NCI-H82 treated with DMSO at 0.1 percent for 48 hours (cell line): ENCODE measurements around the gene RNU5B-1.

ENCODE experiments used
- DNase-seq: peaks from one replicate; lab custom pipeline; 2025; ENCODE audit not compliant: unreplicated experiment; lab: John Stamatoyannopoulos, UW

Gene RNU5B-1

DNA sequence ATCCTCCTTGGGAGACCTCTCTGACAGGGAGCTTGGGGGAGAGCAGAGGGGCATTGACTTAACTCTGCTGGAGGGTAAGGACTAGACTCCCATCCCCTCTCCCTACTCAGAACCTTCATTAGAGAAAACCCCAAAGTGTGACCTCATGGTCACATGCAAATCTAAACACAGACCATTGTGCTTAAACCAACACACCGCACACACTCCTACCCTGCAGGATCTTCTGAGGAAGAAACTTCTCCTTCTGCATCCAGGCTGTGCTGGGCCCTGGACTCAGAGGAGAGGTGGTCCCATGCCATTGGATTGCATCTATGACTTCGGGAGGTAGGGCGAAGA is 17.0 kb upstream of the RNU5B-1 start:
- DNase-seq = no peak

DNA sequence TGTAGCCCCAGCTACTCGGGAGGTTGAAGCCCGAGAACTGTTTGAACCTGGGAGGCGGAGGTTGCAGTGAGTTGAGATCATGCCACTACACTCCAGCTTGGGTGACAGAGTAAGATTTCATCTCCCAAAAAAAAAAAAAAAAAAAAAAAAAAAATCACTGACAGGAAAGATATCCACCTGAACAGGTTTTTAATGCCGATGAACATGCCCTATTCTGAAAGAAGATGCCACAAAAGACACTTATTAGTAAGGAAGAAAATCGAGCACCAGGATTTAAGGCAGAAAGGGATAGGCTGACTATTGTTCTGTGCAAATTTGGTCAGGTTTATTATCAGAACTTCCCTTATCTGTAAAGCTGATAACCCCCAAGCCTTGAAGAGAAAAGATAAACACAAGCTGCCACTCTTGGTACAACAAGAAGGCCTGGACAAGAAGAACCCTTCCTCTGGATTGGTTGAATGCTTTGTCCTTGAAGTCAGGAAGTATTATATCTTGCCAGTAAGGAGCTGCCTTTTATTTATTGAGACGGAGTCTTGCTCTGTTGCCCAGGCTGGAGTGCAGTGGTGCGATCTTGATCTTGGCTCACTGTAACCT is 15.1 kb upstream of the RNU5B-1 start:
- no peak for DNase-seq

DNA sequence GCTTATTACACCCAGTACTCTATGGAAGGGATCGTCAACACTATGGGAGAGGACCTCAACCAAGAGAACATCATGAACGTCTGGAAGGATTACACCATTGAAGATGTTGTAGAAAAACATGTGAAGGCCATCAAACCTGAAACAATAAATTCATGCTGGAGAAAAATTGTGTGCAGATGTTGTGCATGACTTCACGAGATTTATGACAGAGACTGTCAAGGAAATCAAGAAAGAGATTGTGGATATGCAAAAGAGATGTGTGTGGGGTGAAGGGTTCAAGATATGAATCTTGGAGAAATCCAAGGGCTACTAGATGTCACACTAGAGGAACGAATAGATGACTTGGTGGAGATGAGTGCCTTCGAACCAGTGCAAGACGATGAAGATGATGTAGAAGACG is 14.2 kb upstream of the RNU5B-1 start:
- DNase-seq = no peak

DNA sequence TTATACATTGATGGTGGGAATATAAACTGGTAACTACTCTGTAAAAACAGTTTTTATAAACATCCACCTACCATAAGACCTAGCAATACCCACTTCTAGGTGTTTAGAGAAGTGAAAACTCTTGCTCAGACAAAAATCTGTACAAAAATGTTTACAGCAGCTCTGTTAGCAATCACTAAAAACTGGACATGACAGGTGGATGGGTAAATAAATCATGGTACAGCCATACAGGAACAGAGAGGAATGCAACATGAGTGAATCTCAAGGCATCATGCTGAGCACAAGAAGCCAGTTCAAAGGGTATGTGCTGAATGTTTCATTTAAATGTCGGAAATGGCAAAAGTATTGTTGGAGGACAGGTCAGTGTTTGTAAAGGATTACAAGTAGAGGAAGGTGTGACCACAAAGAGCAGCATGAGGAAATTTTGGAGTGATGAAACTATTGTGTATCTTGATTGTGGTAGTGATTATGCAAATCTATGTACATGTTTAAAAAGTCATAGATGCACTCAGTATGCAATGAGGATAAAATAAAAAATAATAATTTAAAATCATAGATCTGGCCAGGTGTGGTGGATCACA is 11.4 kb upstream of the RNU5B-1 start:
- no peak for DNase-seq

DNA sequence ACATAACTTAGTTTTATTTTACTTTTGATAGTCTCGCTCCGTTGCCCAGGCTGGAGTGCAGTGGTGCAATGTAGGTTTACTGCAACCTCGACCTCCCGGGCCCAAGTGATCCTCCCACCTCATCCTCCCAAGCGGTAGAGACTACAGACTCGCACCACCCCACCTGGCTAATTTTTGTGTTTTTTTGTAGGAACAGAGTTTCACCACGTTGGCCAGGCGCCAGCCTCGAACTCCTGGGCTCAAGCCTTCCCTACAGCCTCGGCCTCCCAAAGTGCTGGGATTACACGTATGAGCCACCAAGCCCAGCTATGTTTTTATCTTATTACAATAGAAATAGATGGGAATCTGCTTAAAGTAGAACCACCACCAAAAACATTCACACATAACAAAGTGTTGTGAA is 5.7 kb upstream of the RNU5B-1 start:
- DNase-seq = no peak

DNA sequence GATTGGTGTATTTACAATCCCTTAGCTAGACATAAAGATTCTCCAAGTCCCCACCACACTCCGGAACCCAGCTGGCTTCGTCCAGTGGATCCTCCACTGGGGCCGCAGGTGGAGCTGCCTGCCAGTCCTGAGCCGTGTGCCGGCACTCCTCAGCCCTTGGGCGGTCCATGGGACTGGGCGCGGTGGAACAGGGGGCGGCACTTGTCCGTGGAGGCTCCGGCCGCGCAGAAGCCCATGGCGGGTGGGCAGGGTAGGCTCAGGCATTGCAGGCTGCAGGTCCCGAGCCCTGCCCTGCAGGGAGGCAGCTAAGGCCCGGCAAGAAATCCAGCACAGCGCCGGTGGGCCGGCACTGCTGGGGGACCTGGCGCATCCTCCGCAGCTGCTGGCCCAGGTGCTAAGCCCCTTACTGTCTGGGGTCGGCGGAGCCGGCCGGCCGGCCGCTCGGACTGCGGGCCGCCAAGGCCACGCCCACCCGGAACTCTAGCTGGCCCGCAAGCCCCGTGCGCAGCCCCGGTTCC is 3.5 kb upstream of the RNU5B-1 start:
- no peak for DNase-seq

DNA sequence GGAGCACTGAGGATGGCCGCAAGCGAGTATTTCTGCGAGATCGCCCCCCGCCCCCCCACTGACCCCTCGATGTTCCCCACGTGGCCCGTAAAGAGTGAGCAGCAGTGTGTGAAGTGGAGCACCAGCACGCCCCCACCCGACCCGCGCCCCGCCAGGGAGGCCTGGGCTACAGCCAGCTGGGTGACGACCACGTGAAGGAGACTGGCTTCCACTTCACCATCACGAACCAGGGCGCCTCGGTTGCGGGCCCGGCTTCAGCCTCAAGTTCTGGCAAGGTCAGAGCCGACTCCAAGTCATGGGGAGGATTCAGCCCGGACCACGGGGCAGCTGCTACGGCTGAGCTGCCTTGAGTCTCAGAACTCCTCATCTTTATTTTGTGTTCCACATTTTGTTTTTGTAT is 2.4 kb upstream of the RNU5B-1 start:
- no peak for DNase-seq

DNA sequence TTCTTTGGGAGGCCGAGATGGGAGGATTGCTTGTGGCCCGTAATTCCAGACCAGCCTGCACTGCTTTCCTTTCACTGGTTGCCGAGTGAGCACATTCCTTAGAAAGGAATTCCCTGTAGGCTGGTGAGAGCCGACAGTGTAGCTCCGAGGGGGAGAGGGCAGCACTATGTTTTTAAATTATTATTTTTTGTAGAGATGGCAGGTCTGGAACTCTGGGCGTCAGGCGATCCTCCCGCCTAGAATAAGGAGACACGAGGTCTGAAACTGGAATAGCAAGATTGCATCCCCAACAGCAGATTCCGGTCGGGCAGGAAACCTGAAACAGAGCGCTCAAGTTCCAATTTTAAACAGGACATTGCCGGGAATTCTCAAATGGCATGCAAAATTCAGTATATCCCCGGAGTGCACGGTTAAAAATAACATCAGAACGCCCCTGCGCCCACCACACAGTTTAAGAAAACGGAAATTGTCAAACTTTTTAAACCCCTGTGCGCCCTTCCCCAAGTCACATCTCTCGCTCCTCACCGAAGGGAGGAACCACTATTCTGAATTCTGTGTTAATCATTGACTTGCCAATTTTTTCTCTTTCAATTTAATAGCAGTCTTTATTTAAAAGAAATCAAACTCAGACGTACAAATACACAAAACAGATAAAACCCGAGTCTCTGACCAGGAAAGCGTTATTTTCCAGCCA is 643 bp upstream of the RNU5B-1 start:
- peak; percentile 21 for DNase-seq

DNA sequence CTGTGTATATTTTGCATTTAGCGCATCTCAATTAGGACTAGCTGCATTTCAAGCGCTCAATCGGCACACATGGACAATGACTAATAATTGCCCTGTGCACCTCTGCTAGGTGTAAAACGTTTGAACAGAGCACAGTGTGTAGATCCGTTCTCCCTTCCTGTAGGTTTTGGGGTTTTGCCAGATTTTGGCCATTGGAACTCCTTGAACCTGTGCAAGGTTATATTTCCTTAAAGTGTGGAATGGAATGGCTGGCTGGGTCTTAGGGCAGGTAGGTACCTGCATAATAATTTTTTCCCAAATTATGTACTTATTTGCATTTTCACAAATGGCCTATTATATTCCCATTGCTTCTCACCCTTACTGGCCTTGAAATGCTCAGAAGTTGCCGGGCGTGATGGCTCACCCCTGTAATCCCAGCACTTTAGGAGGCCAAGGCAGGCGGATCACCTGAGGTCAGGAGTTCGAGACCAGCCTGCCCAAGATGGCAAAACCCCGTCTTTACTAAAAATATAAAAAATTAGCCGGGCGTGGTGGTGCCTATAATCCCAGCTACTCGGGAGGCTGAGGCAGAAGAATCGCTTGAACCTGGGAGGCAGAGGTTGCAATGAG is 777 bp downstream of the RNU5B-1 start:
- no peak for DNase-seq

DNA sequence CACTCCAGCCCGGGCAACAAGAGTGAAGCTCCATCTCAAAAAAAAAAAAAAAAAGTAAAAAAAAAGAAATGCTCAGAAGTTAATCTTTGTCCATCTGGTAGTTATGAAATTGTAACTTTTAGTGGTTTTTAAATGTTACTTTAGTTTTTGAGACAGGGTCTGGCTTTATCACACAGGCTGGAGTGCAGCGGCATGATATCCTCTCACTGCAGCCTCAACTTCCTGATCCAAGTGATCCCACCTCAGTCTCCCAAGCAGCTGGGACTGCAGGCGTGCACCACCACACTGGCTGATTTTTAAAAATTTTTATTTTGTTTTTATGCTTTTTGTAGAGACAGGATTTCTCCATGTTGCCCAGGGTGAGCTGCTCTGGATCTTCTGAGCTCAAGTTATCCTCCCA is 1.3 kb downstream of the RNU5B-1 start:
- DNase-seq = no peak

DNA sequence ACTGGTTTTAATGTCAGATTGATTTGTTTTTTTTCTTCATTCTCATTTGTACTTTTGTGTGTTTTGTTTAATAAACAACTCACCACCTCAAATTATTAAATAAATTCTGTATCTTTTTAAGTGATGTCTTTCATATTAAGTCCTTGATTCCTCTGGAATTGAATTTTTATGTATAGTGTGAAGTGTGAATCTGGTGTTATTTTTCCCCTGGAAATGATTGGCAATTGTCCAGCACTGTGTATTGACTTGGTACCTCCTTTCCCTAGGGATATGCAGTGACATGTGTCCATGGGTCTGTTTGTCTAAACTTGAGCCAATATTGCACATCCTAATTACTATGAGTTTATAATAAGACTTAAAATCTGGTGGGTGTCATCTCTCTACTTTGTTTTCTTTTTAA is 2.1 kb downstream of the RNU5B-1 start:
- peak; percentile 47 for DNase-seq

DNA sequence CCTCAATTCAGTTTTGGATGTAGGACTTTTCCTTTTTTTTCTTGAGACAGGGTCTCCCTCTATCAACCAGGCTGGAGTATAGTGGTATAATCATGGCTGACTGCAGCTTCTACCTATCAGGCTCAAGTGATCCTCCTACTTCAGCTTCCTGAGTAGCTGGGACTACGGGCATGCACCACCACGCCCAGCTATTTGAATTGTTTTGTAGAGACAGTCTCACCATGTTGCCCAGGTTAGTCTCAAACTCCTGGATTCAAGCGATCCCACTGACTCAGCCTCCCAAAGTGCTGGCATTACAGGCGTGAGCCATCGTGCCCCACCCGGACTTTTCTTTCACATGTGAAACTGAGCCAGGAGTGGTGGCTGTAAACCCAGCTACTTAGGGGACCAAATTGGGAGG is 3.5 kb downstream of the RNU5B-1 start:
- no peak for DNase-seq

DNA sequence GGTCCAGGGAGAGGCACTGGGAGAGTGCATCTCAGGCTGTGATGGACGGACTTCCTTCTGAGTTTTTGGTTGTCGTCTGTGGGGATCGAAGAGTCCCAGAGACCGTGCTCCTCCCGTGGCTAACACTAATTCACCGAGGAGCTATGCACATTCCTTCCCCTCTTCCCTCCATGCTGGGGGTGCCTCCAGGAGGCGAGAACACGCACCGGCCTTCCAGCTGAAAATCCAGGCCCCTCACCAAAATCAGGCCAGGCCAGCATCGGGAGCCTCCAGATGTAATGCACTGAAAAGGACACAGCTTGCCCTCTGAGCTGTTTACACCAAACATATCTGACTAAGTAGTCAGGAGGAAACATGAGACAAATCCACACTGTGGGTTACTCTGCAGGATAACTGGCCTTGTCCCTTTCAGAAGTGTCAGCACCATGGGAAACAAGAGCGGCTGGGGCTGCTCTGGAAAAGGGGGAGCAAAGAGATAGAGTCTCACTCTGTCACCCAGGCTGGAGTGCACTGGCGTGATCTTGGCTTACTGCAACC is 5.5 kb downstream of the RNU5B-1 start:
- no peak for DNase-seq

DNA sequence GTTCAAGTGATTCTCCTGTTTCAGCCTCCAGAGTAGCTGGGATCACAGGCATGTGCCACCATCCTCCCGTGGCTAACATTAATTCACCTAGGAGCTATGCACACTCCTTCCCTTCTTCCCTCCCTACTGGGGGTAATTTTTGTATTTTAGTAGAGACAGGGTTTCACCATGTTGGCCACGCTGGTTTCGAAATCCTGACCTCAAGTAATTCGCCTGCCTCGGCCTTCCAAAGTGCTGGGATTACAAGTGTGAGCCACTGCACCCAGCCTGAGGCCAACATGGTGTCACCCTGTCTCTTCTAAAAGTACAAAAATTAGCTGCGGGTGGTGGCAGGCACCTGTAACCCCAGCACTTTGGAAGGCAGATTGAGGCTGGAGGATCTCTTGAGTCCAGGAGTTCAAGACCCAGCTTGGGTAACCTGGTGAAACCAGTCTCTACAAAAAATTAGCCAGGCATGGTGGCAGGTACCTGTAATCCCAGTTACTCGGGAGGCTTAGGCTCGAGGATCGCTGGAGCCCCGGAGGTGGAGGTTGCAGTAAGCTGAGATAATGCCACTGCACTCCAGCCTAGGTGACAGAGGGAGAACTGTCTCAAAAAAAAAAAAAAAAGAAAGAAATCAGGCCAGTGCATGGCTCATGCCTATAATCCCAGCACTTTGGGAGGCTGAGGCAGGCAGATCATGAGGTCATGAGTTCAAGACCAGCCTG is 6.1 kb downstream of the RNU5B-1 start:
- DNase-seq = no peak

DNA sequence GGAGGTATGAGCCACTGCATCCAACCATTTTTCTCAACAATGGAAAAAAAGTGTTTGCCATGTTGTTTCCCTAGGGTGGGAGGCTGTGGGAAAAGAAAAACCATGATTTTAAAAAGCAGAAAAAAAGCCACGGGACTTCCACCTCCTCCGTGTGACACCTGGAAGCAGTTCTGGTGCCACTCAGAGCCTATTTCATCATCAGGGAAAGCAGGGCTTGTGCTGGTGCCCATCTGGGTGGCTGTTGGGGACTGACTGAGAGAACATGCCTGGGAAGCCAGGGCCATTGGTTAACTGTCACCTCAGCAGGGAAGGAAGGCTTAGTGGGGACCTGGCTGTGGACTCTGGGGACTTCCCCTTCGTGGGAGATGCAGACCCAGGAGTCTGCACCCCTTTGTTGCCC is 7.3 kb downstream of the RNU5B-1 start:
- DNase-seq = no peak

DNA sequence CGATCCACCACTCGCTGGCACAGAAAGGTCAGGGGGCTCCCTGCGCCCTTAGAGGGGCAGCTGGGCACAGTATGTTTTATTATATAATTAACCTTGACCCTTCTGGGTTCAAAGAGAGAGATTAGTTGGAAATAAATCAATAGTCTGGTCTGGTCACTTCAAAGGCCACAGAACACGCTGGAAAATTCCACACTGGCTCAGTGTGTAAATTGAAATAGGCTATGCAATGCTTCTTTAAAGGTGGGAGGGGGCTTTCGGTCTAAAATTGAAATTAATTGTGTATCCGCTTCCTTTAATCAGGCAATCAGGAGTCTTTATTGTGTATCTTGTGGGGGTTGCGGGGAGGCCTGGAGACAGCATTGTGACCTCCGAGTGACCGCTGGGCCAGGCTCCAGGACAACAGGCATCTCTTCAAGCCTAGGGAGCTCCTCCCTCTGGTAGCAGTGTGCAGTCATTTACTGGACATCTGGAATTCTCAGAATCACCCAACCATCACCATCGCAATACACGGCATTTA is 8.0 kb downstream of the RNU5B-1 start:
- no peak for DNase-seq

DNA sequence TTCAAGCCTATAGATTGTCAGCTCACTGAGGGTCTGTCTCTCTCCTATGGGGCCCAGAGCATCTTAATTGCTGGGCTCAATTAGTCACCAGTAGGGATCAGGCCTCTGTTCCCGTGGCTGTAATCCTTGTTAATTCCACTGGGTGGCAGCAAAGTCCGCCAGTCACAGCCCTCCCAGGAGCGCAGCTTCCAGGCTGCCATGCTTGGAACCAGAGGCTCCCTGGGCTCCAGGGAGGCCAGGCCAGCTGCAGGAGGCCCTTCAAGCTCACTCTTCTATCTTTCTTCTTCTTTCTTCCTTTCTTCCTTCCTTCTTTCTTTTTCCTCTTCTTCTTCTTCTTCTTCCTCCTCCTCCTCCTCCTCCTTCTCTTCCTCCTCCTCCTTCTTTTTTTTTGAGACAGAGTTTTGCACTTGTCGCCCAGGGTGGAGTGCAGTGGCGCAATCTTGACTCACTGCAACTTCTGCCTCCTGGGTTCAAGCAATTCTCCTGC is 14.4 kb downstream of the RNU5B-1 start:
- DNase-seq = peak; percentile 68

DNA sequence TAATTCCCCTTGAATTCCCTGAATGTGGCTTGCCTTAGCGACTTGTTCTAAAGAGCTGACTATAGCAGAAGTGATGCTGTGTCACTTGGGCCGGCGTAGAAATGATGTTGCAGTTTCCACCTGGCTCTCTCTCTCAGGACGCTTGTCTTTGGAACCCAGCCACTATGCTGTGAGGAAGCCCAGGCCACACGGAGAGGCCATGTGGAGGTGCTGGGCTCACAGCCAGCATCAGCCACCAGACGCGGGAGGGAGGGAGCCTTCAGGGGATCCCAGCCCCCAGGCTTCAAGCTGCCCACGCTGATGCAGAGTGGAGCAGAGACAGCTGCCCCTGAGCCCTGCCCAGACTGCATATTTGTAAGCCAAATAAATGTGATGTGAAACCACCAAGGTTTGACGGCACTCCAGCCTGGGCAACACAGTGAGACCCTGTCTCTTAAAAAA is 18.6 kb downstream of the RNU5B-1 start:
- peak; percentile 23 for DNase-seq

DNA sequence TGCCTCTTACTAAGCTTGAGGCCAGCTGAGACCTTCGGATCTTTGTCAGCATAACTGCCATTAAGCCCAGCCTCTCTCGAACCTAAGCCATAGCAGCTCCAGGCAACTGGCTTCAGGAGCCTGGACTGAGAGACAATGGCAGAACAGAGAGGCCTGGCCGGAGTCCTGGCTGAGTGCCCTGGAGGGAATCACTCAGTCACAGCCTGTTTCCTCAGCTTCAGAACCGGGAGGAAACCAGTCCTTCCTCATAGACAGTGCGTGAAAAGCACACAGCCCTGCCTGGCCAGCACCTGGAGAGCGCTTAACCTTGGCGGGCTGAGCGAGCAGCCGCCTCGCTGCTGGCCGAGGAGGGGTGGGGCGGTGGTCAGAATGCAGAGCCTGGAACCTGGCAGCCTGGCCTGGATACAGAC is 21.6 kb downstream of the RNU5B-1 start:
- DNase-seq = no peak

DNA sequence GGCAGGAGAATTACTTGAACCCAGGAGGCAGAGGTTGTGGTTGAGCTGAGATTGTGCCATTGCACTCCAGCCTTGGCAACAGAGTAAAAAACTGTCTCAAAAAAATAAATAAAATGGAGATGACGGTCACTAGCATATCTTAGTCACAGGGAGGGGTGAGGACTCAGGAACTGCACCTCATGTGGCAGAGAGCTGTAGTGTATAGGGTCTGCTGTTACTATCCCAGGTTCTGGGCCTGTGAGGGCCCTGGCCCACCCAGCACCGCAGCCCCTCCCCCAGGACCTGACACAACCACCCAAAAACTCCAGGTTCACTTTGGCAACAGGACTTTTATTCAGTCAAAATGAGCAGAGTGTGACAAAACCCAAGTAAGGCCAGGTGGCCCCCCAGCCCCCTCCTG is 22.3 kb downstream of the RNU5B-1 start:
- DNase-seq = no peak
